GM08714 (cell line): ENCODE measurements around the gene FGF14.

Source experiments
- H3K4me3 ChIP-seq: fragments of 200-500 bp; sonication (Bioruptor generic); 2 replicates; pipeline ENCODE4 v1.5.1; 2014; ENCODE audit warnings: mild to moderate bottlenecking, low read length, inconsistent platforms
- ZNF274 ChIP-seq: IDR thresholded peaks from 2 replicates; pipeline ENCODE4 v1.6.1; 2012; ENCODE audit warnings: mild to moderate bottlenecking, low read depth, low read length

The FGF14 gene

DNA sequence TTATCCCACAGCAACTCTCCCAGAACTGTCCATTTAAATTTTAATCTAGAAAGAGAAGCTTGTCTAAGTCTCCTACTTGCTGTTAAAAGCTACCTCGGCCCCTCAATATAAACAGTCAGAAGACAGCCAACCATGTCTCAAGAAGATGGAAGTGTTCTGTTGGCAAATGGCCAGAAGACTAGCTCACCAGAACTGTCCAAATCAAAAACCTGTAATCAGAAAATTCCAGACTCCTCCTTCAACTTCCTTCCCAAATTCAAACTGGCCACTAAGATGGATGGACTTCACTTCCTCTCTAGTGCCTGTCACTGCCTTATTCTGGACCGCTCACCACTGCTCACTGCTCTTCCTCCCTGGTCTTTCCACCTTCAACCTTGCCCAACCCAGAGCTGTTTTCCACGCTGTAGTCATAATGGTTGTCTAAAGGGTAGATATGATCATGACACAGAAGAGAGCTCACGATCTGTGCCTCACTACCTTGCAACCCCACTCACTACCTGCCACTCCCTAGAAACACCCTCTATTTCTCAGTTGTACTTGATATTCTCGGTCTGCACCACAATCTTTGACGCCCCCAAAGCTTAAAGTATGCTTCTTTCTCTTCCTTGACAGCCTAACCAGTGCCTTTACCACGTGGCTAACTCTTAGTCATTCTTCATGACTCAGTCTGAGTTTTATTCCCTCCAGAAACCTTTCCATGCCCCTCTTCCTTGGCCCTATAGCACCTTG lies 9.2 kb downstream of the FGF14 start:
- H3K4me3 ChIP-seq, result no peak overlapping the region
- no peak for TF ChIP-seq ZNF274

DNA sequence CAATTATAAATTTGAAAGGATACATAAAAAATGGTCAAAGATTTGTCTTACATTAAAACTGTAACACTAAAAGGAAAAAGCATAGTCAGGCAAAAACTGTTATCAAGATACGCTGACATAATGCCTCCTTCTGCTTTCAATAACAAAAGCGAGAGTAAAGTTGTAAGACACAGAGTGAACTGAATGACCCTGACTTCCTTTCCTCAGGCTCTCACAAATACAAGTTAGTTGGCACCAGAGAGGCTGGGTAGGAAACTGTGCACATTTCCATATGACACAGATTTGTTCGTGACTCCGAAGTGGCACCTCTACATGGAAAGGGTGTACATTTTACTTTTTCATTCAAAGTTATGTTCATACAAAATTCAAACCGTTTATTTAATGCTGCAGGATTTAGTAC lies 15.4 kb downstream of the FGF14 start:
- no peak for TF ChIP-seq ZNF274
- H3K4me3 ChIP-seq, result no peak overlapping the region

DNA sequence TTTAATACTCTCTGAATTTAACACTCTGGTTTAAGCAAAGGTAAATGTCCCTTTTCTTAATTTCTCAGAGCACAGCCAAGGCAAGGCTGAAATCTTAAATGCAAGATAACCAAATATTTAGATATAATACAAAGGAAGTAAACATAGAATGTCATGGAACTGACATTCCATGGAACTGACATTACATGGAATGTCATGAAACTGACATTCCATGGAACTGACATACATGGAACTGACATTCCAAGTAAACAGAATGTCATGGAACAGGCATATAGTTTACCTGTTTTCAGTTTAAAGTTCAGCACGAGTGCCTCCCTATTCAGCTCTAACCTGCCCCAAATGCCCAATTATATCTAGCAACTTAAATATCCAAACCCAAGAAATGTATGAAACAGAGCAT lies 21.8 kb downstream of the FGF14 start:
- no peak for TF ChIP-seq ZNF274
- H3K4me3 ChIP-seq, result no peak overlapping the region

DNA sequence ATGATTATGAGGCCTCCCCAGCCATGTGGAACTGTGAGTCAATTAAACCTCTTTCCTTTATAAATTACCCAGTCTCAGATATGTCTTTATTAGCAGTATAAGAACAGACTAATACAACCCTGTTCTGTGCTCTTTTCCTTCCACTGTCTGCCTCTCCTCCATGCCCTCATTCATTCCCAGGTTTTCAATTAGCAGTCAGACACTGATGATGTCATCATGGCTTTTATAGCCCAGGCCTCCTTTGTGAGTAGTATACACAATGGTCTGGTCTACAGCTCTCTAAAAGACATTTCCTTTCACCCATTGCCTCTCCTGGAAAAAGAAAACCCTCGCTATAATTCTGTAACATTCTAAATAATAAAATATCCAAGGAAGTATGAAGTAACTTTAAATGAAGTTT lies 25.5 kb downstream of the FGF14 start:
- no peak for TF ChIP-seq ZNF274

DNA sequence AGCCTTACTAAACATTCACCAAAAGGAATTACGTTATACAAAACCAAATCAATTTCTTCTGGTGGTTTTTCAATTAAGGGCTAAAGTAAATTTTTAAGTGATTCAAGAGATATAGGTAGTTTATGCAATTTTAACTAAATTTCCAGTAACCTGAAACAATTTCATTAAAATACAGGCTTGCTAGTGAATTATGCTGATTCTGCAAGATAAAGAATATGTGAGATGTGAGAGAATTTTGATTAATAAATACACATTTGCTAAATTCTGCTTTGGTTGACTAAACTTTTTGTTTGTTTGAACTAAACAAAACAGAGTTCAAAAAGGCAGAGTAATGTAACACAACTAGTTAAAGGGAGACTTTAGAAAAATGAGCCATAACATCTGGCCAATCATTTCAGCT lies 27.1 kb downstream of the FGF14 start:
- TF ChIP-seq ZNF274, result no peak
- no peak overlapping the region for H3K4me3 ChIP-seq

More for the DNA sequence above, 25.5 kb downstream of the FGF14 start:
- no peak overlapping the region for H3K4me3 ChIP-seq

DNA sequence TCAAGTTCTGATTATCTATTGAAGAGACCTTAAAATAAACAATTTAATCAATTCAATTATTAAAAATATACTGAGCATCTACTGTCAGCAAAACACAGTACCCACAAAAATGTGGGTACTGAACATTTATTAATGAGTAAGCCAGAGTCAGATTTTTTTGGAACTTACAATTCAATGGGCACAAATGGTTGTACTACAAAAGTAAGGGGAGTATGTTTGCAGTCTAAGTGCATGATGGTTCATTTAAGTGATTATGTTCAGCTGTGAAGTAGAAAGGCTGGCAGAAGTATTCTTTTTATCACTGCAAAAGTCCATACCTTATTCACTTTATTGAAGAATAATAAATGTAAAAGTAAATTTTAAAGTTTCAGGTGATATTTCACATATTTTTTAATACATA lies 27.6 kb downstream of the FGF14 start:
- H3K4me3 ChIP-seq, result no peak overlapping the region
- no peak for TF ChIP-seq ZNF274

DNA sequence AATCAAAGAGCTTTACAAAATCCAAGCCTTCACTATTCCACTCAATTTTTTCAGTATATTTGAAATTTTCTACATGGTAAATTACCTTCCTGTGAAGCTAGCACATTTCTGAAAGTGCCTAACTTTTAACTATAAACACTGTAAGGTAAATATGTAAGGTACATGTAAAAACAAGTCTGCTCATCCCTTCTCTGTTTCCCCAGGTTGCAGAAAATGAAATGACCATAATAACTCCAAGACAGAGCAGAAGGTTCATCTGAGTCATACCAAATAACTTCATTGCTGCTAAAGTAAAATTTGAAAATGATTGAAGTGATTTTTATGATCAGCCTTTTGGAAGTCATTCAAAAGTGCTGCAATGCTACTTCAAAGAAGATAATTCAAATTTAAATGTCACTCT lies 28.6 kb downstream of the FGF14 start:
- no peak for TF ChIP-seq ZNF274
- no peak overlapping the region for H3K4me3 ChIP-seq

DNA sequence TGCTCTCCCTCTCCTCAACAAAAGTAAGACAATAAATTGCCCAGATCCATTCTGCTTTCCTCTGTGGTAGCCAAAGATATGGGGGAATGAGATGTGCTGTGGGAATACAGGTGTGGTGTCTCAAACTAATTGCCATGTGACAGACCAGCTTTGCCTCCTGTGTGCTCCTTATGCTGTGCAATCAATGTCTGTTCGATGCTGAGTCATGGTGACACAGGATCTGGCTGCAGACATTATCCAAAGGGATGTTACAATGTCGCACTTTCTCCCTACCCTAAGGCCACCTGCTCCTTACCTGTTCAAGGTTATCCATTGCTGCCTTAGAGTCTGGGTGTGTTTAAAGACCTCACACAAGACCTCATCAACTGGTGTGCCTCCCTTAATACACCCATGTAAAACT lies 32.5 kb downstream of the FGF14 start:
- H3K4me3 ChIP-seq, result no peak overlapping the region

DNA sequence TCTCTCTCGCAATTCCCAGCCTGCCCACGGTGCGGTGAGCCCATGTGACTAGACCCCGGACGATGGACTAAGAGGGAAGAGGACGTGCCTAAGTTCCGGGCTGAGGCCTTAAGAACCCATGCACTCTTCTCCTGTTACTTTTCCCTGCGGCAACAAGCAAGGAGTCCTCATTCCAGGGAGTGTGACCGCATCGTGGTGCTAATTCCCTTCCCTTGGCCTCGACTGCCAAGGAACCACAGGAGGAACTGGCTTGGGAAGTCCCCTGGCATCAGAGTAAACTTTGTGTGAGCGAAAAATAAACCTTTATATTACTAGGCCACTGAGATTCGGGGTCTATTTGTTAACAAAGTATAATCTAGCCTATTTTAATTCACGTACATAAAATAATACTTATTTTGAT lies 34.0 kb downstream of the FGF14 start:
- TF ChIP-seq ZNF274, result no peak
- no peak overlapping the region for H3K4me3 ChIP-seq

More for the DNA sequence above, 32.5 kb downstream of the FGF14 start:
- TF ChIP-seq ZNF274, result no peak

DNA sequence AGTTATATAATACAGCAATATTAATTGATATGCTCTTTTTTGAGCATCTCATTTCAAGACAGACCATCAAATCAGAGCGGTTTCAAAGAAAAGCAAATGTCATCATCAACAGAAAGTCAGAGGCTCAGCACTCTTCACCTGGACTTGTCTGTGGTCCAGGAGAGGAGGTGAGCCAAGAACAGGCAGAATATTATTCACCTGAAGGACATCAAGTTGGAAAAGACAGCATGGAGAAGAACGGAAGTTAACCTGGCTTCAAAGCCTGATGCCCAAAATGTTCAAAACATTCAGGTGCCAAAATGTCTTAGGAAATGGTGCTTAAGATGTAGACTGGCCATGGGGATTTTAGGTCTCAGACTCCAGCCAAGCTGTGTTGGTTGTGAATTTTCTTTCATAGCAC lies 40.7 kb downstream of the FGF14 start:
- H3K4me3 ChIP-seq, result no peak overlapping the region
- TF ChIP-seq ZNF274, result no peak

DNA sequence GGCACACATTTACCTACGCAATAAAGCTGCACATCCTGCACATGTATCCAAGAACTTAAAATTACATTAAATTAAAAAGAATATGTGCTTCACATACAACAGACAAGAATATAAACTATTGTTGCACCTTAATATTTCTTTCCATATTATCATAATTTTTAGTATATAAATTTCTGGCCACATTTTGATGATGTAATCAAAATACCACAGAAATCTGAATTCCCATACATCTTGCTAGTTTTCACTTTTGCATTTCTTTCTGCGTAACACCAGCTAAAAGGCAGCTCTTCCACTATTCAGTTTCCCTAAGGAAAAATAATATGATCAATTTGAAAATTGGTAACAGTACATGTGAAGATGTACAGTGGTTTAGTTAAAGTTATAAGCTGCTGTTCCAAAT lies 42.6 kb downstream of the FGF14 start:
- no peak overlapping the region for H3K4me3 ChIP-seq
- no peak for TF ChIP-seq ZNF274

DNA sequence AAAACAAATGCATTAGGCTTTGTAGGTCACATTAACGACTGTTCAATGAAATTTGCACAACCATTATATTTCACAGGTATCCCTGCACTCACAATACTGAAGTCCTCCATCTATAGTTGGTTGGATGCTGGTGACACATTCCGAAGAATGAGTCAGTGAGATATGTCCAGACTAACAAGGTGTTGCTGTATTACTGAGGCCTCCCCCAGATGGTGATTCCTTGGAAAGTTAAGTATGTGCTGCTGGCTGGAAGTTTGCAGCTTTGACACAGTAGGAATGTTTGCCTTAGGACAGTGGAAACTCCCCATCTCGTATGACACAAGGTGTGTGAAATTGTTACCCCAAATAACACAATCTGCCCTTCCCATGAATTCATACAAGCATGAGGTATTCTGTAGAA lies 46.6 kb downstream of the FGF14 start:
- no peak for TF ChIP-seq ZNF274
- no peak overlapping the region for H3K4me3 ChIP-seq

DNA sequence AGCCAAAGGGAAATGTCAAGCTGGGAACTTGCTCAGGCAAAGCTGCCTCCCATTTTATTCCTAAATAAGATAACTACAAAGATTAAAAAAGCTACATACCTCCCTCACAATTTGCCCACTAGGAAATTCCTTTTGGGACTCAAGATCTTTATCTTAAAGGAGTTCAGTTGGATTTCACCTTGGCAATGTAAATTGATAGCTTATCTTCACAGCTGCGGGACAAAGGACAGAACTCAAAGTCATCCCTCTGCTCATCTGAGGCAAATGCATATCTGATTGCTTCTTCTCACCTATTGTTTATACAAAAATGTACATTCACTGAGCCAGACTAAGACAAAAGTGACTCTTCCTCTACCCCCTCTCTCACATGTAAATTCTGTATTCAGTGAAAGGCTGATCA lies 47.8 kb downstream of the FGF14 start:
- H3K4me3 ChIP-seq, result no peak overlapping the region
- no peak for TF ChIP-seq ZNF274

DNA sequence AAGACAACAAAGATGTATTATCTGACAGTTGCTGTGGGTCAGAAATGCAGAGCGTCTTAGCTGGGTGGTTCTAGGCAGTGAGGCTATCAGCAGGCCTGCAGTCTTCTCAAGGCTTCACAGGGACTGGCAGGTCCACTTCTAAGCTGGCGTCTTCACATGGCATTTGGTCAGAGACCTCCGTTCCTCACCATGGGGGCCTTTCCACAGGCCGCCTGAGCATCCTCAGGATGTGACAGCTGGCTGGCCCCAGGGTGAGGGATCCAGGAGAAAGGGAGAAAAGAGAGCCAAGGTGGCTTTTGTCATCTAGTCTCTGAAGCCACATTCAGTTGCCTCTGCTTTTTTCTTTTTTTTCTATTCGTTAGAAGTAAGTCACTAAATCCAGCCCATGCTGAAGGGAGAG lies 50.3 kb downstream of the FGF14 start:
- no peak for TF ChIP-seq ZNF274

DNA sequence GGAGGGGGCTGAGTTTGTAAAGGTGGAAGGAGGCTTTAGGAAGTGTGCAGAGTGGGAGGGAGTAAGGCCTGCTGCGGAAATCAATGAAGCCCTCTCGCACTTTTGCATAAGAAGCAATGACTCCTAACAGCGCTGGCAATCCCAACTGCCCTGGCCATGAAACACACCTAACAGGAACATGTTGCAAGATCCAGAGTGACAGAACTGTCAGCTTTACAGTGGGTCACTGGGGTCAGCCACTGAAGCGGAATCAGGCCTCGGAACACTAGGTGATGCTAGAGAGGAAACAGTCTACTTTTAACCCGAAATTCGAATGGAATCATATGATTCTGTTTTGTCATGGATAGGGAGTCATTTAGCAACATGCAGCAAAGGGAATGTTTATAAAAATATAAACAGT lies 54.4 kb downstream of the FGF14 start:
- no peak for TF ChIP-seq ZNF274
- H3K4me3 ChIP-seq, result no peak overlapping the region

More for the DNA sequence above, 50.3 kb downstream of the FGF14 start:
- no peak overlapping the region for H3K4me3 ChIP-seq

DNA sequence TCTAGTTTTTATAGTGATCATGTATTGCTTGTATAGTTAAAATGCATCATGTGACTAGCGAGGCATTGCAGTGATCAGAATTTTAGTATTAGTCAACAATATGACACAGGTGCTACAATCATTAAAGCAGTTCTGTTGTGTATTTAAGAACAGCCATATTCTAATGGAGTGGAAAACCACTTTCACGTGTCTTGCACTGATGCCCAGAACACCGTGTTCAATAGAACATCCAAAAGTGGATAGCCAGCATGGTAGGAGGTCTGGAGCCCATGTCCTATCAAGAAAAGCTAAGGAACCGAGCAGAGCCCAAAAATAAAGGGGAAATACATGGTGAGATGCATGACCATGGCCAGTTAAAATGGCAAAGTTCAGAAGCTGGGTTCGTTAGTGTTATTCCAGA lies 55.1 kb downstream of the FGF14 start:
- no peak for TF ChIP-seq ZNF274
- no peak overlapping the region for H3K4me3 ChIP-seq

DNA sequence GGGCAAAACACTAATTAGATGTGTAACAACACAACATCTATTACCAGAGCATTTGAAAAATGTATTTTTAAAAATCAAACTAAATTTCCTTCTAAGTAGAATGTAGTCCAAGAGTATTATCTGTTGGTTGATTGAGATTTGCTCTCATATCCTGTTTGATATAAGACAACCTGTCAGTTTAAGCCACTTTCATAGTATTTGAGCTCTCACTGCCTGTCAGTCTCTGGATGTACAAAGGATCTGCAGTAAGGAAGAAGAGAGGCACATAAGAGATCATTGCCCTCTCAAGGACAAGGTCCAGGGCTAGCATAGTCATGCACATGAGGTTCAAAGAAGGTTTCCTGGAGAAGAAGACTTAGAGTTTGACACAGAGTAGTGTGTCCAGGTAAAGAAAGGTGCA lies 57.4 kb downstream of the FGF14 start:
- TF ChIP-seq ZNF274, result no peak
- no peak overlapping the region for H3K4me3 ChIP-seq
